GM12892 (cell line): ENCODE data around the gene SMIM13.

Experiments used
- POLR2A ChIP-seq: IDR thresholded peaks from 2 replicates; pipeline ENCODE4 v1.6.1; 2011; ENCODE audit warnings: low read depth, low read length, control low read depth
- POLR2AphosphoS5 ChIP-seq: IDR thresholded peaks from 2 replicates; pipeline ENCODE4 v1.6.1; 2011; ENCODE audit warnings: low read depth, low read length, control low read depth

GRCh38 chr6:11094941-11095340 is 1.3 kb downstream of the SMIM13 start:
- TF ChIP-seq POLR2A (no peak), POLR2AphosphoS5 (no peak)
